Mononuclear cell (primary cell): ENCODE measurements around the gene TMPRSS12. TPM values are rescaled to one million over a fixed set of nuclear protein-coding genes. Genes with fewer than 3 reads are reported as not detected.
"Not testable (repeated sequence)": the region's sequence is repeated elsewhere in the genome, so short reads cannot be mapped to it uniquely, and the experiment has no call there.

Source experiments
- H3K27me3 ChIP-seq: 2 replicates; pipeline ENCODE4 v1.6.0; 2011; ENCODE audit warnings: low read length, control low read depth; ENCODE audit not compliant: insufficient read depth
- H3K4me1 ChIP-seq: 2 replicates; pipeline ENCODE4 v1.5.1; 2011; ENCODE audit warnings: mild to moderate bottlenecking, low read length, control low read depth; ENCODE audit not compliant: insufficient read depth
- H3K4me3 ChIP-seq: 2 replicates; pipeline ENCODE4 v1.5.1; 2011; ENCODE audit warnings: mild to moderate bottlenecking, low read length, moderate library complexity
- H3K9me3 ChIP-seq: 2 replicates; pipeline ENCODE4 v1.5.1; 2011; ENCODE audit warnings: low read depth, mild to moderate bottlenecking, control low read depth, low read length
- total RNA-seq: library from RNA; depleted of rRNA; stranded (reverse); fragments of >200 nt; gene quantifications from one replicate; pipeline ENCODE4 v1.2.3, GENCODE V29; 2012

Gene TMPRSS12
- total RNA-seq, 1 donor: not detected

DNA sequence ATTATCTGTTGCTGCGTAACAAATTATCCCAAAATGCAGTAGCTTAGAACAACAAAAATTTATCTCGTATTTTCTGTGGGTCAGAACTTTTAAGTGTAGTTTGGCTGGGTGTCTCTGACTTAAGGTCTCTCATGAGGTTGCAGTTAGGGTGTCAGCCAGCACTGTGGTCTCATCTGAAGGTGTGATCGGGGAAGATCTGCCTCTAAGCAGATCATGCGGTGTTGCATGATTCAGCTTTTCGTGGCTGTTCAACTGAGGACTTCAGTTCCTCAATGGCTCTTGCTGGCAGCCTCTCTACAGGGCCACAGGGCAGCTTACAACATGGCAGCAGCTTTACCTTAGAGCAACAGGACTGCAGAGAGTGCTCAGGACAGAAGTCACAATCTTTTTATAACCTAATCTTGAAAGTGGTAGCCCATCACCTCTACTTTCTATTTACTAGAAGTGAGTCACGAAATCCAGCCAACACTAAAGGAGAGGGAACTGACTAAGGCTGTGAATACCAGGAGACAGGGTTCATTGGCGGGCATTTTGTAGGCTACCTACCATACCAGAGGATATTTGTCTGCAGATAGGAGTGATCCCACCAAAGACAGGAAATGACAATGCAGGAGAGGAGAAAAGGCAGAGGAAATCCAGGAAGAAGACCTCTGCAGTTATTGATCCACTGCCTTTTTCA, 1.8 kb upstream of the TMPRSS12 start:
- Histone ChIP-seq H3K9me3 (no peaks in the 10 kb centered on the region), H3K4me1 (no peaks in the 10 kb centered on the region), H3K4me3 (no peak overlapping the region), H3K27me3 (no peaks in the 10 kb centered on the region)

DNA sequence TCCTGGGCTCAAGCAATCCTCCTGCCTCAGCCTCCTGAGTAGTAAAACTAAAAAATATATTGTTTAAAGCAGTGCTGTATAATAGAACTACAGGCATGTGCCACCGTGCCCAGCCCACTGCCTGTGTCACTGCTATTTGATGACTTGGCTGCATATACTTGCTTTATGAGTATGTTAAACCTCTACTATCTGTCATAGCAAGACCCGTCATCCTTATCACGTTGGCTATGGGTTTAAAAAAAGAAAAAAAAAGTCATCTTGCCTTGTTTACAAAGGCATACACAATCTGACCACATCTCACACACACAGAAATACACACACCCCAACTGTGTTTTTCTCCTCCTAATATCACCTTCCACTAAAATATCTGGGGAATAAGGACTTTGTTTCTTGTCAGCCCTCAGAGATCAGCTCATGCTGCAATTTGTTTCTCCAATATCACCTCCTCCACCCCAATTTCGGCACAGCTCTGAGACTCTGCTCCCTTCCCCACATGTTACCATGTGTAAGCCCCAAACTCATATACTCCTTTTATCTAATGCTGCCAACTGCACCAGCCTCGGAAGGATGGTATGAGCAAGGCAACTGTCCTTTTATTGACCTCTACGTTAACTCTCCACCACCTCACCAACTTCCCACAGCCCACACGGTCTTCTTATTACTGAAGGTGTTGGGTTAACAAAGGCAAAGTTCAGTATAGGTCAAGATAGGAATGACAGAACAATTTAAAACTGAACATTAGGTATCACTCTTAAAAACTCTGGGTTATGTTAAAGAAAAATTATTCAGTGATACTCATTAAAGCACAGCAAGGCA, 802 bp upstream of the TMPRSS12 start:
- Histone ChIP-seq H3K4me3 (no peak overlapping the region), H3K4me1 (no peaks in the 10 kb centered on the region), H3K27me3 (no peaks in the 10 kb centered on the region), H3K9me3 (no peaks in the 10 kb centered on the region)

DNA sequence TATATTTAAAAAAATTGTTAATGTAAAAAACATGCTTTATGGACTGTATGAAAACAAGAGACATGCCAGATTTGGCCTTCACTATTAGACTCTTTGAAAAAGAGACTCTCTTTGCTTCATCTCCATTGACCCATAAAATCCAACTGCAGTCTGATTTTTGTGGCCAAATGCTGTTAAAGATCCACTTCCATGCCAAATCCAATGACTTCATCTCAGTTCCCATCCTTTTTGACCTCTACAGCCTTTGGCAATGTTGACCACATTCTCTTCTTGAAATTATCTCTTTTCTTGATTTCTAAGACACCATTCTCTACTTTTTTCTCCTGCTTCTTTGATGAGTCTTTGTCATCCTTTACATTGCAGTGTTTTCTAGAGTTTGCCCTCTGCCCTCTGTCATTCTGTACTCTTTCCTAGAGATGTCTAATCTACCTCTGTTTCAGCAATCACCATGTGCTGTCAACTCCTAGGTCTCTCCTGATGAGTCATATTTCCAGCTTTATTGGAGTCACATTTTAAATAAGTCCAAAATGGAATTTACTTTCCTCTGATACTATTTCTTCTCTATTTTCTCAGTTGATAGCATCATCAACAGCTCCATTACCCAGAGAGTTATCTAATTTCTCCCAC, 2.4 kb downstream of the TMPRSS12 start:
- H3K27me3 ChIP-seq: peaks cover 3% of the 10 kb centered on the region
- H3K9me3 ChIP-seq: no peaks in the 10 kb centered on the region
- H3K4me1 ChIP-seq: no peaks in the 10 kb centered on the region
- H3K4me3 ChIP-seq: no peak overlapping the region

DNA sequence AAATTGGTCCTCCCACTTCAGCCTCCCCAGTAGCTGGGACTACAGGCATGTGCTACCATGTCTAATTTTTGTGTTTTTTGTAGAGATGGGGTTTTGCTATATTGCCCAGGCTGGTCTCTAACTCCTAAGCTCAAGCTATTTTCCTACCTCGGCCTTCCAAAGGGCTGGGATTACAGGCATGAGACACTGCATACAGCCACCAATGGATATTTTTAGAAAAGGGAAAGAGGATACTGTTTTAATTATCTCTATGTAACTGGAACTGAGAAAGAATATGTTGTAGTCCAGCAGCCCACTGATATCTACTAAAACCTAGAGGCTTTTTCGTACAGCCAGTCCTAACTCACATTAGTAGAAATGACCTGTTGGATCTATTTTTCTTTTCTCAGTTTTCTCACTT, 6.2 kb downstream of the TMPRSS12 start:
- Histone ChIP-seq H3K27me3 (peaks cover 3% of the 10 kb centered on the region), H3K9me3 (no peaks in the 10 kb centered on the region)

DNA sequence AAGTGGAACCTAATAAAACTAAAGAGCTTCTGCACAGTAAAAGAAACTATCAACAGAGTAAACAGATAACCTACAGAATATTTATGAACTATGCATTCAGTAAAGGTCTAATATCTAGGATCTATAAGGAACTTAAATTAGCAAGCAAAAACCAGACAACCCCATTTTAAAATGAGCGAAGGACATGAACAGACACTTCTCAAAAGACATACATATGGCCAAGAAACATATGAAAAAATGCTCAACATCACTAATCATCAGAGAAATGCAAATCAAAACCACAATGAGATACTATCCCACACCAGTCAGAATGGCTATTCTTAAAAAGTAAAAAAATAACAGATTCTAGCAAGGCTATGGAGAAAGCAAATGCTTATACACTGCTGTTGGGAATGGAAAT, 12.5 kb downstream of the TMPRSS12 start:
- not testable (repeated sequence) for H3K9me3 ChIP-seq, H3K4me1 ChIP-seq, H3K27me3 ChIP-seq, H3K4me3 ChIP-seq

More for the DNA sequence above, 6.2 kb downstream of the TMPRSS12 start:
- no peaks in the 10 kb centered on the region for H3K4me1 ChIP-seq
- no peak overlapping the region for H3K4me3 ChIP-seq

DNA sequence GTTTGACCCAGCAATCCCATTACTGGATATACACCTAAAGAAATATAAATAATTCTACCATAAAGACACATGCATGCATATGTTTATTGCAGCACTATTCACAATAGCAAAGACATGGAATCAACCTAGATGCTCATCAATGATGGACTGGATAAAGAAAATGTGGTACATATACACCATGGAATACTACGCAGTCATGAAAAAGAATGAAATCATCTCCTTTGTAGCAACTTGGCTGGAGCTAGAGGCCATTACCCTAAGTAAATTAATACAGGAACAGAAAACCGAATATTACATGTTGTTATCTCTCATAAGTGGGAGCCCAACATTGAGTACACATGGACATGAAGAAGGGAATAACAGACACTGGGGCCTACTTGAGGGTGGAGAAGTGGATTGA, 13.0 kb downstream of the TMPRSS12 start:
- H3K4me3 ChIP-seq, H3K9me3 ChIP-seq, H3K27me3 ChIP-seq, H3K4me1 ChIP-seq: not testable (repeated sequence)

DNA sequence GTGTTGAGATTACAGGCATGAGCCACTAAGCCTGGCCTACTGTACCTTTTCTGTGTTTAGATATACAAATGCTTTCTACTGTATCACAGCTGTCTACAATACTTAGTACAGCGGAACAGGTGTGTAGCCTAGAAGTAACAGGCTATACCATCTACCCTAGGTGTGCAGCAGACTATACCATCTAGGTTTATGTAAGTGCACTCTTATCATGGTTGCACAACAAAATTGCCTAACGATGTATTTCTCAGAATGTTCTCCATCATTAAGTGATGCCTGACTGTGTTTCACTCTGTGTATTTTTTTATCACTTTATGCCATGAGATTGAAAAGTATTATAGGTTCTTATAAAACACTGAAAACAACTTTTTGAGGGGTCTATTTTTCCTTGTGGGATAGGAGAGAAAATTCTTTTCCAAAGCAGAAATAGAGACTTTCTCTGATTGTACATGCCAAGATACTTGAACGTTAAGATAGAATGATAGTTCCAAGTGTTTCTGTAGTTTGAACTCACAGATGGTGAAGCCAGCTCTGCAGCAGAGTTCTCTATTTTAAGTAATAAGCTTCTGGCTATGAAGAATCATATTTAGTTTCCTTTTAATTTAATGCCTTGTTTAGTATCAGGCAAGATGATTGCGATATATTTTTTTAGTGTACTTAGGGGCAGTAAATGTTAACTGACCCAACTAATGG, 17.0 kb downstream of the TMPRSS12 start:
- Histone ChIP-seq H3K27me3 (no peaks in the 10 kb centered on the region), H3K4me3 (no peak overlapping the region), H3K4me1 (no peaks in the 10 kb centered on the region), H3K9me3 (no peaks in the 10 kb centered on the region)

DNA sequence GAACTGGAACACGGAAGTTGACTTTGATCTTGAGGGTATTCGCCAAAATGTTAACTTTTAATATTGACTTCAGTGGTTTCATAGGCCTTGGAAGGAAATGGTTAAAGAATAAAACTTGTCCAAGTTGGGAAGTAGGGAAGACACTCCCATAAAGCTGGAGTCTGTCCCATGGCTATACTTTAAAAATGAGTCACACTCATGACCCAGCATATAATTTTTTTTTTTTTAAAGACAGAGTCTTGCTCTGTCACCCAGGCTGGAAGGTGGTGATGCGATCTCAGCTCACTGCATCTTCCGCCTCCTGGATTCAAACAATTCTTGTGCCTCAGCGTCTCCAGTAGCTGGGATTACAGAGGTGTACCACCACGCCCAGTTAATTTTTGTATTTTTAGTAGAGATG, 19.6 kb downstream of the TMPRSS12 start:
- no peaks in the 10 kb centered on the region for H3K9me3 ChIP-seq
- H3K4me3 ChIP-seq: no peak overlapping the region
- H3K27me3 ChIP-seq: no peaks in the 10 kb centered on the region
- H3K4me1 ChIP-seq: no peaks in the 10 kb centered on the region

DNA sequence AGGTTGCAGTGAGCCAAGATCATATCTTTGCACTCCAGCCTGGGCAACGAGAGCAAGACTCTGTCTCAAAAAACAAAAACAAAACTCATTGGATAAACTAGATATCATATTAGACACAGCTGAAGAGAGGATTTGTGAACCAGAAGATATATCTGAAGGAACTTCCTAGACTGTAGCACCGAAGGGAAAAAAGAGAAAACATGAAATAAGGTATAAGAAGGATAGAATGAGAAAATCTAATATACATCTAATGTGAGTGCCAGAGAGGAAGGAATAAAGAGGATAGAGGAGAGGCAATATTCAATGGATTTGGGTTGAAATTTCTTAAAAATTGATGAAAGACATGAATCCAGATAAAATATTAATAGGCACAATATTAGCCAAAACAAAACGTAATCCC, 22.5 kb downstream of the TMPRSS12 start:
- H3K4me3 ChIP-seq: no peak overlapping the region
- no peaks in the 10 kb centered on the region for H3K27me3 ChIP-seq
- no peaks in the 10 kb centered on the region for H3K4me1 ChIP-seq
- no peaks in the 10 kb centered on the region for H3K9me3 ChIP-seq

DNA sequence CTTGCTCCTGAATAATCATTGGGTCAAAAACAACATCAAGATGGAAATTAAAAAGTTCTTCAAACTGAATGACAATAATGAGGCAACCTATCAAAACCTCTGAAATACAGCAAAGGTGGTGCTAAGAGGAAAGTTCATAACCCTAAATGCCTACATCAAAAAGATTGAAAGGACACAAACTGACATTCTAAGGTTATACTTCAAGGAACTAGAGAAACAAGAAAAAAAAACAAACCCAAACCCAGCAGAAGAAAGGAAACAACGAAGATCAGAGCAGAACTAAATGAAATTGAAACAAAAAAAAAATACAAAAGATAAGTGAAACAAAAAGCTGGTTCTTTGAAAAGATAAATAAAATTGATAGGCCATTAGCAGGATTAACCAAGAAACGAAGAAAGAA, 26.2 kb downstream of the TMPRSS12 start:
- not testable (repeated sequence) for H3K27me3 ChIP-seq, H3K9me3 ChIP-seq, H3K4me1 ChIP-seq, H3K4me3 ChIP-seq

DNA sequence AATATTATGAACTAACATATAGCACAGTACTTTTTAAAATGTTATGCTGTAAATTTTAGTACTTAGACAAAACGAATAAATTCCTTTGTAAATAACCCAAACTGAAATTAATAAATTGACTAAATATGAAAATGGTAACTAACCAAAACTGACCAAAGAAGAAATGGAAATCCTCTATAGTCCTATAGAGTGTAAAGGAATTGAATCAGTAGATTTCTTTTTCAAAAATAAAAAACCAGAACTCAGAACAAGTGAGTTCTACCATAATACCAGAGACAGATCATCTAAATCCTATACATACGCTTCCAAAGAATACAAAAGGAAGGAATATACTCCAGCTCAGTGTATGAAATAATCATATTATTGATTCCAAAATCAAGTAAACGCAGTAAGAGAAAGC, 39.8 kb downstream of the TMPRSS12 start:
- Histone ChIP-seq H3K4me3 (no peak overlapping the region), H3K9me3 (peaks cover 10% of the 10 kb centered on the region), H3K27me3 (no peaks in the 10 kb centered on the region), H3K4me1 (no peaks in the 10 kb centered on the region)

DNA sequence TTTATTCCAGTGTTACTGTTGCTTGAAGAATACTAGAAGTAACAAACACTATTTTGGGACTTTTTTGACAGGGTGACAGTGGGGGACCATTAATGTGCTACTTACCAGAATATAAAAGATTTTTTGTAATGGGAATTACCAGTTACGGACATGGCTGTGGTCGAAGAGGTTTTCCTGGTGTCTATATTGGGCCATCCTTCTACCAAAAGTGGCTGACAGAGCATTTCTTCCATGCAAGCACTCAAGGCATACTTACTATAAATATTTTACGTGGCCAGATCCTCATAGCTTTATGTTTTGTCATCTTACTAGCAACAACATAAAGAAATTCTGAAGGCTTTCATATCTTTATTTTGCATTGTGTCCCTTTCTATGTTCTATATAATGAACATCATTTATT, 44.5 kb downstream of the TMPRSS12 start:
- Histone ChIP-seq H3K27me3 (no peaks in the 10 kb centered on the region), H3K9me3 (peaks cover 10% of the 10 kb centered on the region), H3K4me3 (no peak overlapping the region), H3K4me1 (no peaks in the 10 kb centered on the region)

DNA sequence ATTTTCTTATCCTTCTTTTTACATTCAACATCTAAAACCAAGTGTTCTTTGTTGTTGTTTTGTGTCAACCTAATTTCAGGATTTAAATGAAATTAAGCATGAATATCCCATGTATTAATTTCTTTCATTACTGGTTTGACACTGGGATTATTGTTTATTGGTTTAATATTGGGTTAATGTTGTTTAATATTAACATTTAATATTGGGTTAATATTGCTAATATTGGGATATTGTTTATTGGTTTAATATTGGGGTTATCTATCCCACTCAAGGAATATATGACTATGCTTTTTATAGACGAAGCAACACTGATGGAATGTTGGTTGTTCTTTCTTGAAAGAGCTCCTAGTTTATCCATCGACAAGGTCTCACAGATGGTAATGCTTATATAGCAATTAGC, 45.9 kb downstream of the TMPRSS12 start:
- Histone ChIP-seq H3K9me3 (no peaks in the 10 kb centered on the region), H3K27me3 (no peaks in the 10 kb centered on the region), H3K4me1 (no peaks in the 10 kb centered on the region), H3K4me3 (no peak overlapping the region)

DNA sequence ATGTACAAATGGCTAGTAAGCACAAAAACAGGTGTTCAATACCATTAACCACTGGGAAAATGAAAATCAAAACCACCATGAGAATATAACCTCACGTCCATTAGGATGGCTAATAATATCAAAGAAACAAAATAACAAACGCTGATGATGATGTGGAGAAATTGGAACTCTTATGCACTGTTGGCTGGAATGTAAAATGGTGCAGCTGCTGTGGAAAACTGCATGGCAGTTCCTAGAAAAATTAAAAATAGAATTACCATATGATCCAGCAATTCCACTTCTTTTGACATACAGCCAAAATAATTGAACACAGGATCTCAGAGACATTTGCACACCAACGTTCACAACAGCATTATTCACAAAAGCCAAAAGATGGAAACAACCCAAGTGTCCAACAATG, 51.5 kb downstream of the TMPRSS12 start:
- Histone ChIP-seq H3K4me1 (no peaks in the 10 kb centered on the region), H3K4me3 (no peak overlapping the region), H3K27me3 (no peaks in the 10 kb centered on the region), H3K9me3 (no peaks in the 10 kb centered on the region)

DNA sequence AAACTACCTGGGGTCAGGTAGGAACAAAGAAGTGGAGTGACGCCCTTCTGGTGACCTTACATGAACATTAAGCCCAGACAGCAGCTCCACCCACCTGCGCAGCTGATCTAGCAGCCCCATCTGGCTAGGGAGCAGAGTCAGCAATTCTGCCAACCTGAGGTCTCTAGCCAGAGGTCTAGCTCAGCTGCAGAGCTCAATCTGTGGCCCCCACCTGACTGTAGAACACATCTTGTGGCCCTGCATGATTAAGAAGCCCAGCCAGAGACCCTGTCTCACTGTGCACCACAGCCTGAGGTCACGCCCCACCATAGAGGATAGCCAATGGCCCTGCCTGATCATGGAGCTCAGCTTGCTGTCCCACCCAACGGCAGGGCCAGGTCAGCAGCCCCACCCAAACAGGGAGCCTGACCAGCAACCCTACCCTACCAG, 59.0 kb downstream of the TMPRSS12 start:
- H3K9me3 ChIP-seq: no peaks in the 10 kb centered on the region
- no peaks in the 10 kb centered on the region for H3K4me1 ChIP-seq
- H3K4me3 ChIP-seq: no peak overlapping the region
- no peaks in the 10 kb centered on the region for H3K27me3 ChIP-seq
